Liver (tissue), 9 donors: Measurements from ENCODE around the gene PPP1R1A. TPM values are rescaled to one million over a fixed set of nuclear protein-coding genes. Genes with fewer than 3 reads are reported as not detected.

Source experiments
- DNase-seq: peaks from one replicate; pipeline ENCODE4 v3.0.0-alpha.2; 2017; ENCODE audit warnings: low spot score
- H3K27ac ChIP-seq, 2 donors: one replicate each; pipeline ENCODE4 v1.7.0; 2013; ENCODE audit warnings: inconsistent platforms in 2 of 2, low read length in 2 of 2, control low read depth in 1 of 2, low read depth in 1 of 2, mild to moderate bottlenecking in 1 of 2
- H3K27me3 ChIP-seq, 4 donors: one replicate each; pipeline versions ENCODE4 v1.6.1 to v1.7.0; 2013; ENCODE audit warnings: low read length in 3 of 4, inconsistent platforms in 1 of 4, mild to moderate bottlenecking in 1 of 4, moderate library complexity in 1 of 4; ENCODE audit not compliant: control insufficient read depth in 4 of 4, insufficient read depth in 4 of 4
- H3K36me3 ChIP-seq, 4 donors: one replicate each; pipeline versions ENCODE4 v1.6.1 to v1.7.0; 2013; ENCODE audit warnings: low read length in 3 of 4, mild to moderate bottlenecking in 3 of 4, low read depth in 1 of 4, moderate library complexity in 1 of 4; ENCODE audit not compliant: control insufficient read depth in 4 of 4, insufficient read depth in 3 of 4
- H3K4me1 ChIP-seq, 4 donors: one replicate each; pipeline versions ENCODE4 v1.6.1 to v1.7.0; 2013; ENCODE audit warnings: low read length in 3 of 4, mild to moderate bottlenecking in 3 of 4, moderate library complexity in 1 of 4; ENCODE audit not compliant: control insufficient read depth in 4 of 4, insufficient read depth in 4 of 4
- H3K4me3 ChIP-seq, 3 donors: one replicate each; pipeline versions ENCODE4 v1.6.1 to v1.7.0; 2013; ENCODE audit warnings: low read length in 3 of 3, control low read depth in 1 of 3, low read depth in 1 of 3, mild to moderate bottlenecking in 1 of 3
- H3K9ac ChIP-seq, 2 donors: one replicate each; pipeline ENCODE4 v1.7.0; 2013; ENCODE audit warnings: low read length in 2 of 2, mild to moderate bottlenecking in 2 of 2, moderate library complexity in 2 of 2, control low read depth in 1 of 2, low read depth in 1 of 2
- H3K9me3 ChIP-seq, 4 donors: one replicate each; pipeline versions ENCODE4 v1.6.1 to v1.7.0; 2013; ENCODE audit warnings: low read length in 3 of 4; ENCODE audit not compliant: control insufficient read depth in 4 of 4
- ATF3 ChIP-seq: IDR thresholded peaks from 2 replicates; pipeline ENCODE4 v1.6.1; 2016; ENCODE audit warnings: antibody characterized with exemption
- CTCF ChIP-seq: fragments of 150-350 bp; IDR thresholded peaks from 2 replicates; pipeline ENCODE4 v1.5.1; 2017; ENCODE audit warnings: improper control_type of control experiment, low read depth, low read length; ENCODE audit not compliant: missing input control
- EGR1 ChIP-seq, 2 donors: IDR thresholded peaks; 2 replicates each; pipeline ENCODE4 v1.6.1; 2016 to 2018; ENCODE audit warnings: antibody characterized with exemption in 2 of 2, low read depth in 2 of 2
- FOXA1 ChIP-seq: IDR thresholded peaks from 2 replicates; pipeline ENCODE4 v1.6.1; 2016; ENCODE audit warnings: antibody characterized with exemption
- FOXA2 ChIP-seq: IDR thresholded peaks from 2 replicates; pipeline ENCODE4 v1.6.1; 2016; ENCODE audit warnings: antibody characterized with exemption
- GABPA ChIP-seq, 2 donors: IDR thresholded peaks in 1 of 2; conservative IDR thresholded peaks in 1 of 2; 2 replicates each; pipeline ENCODE4 v1.6.1; 2016; ENCODE audit warnings: antibody characterized with exemption in 2 of 2, mild to moderate bottlenecking in 1 of 2, moderate library complexity in 1 of 2
- HNF4A ChIP-seq, 2 donors: conservative IDR thresholded peaks; 2 replicates each; pipeline ENCODE4 v1.6.1; 2016; ENCODE audit warnings: antibody characterized with exemption in 2 of 2, mild to moderate bottlenecking in 2 of 2
- JUND ChIP-seq, 2 donors: IDR thresholded peaks; 2 replicates each; pipeline ENCODE4 v1.6.1; 2016; ENCODE audit warnings: antibody characterized with exemption in 2 of 2
- MAX ChIP-seq: IDR thresholded peaks from 2 replicates; pipeline ENCODE4 v1.6.1; 2016; ENCODE audit warnings: antibody characterized with exemption
- NR2F2 ChIP-seq: IDR thresholded peaks from 2 replicates; pipeline ENCODE4 v1.6.1; 2016; ENCODE audit warnings: antibody characterized with exemption
- RAD21 ChIP-seq, 2 donors: IDR thresholded peaks; 2 replicates each; pipeline ENCODE4 v1.6.1; 2016; ENCODE audit warnings: antibody characterized with exemption in 2 of 2, mild to moderate bottlenecking in 2 of 2
- REST ChIP-seq: IDR thresholded peaks from 2 replicates; pipeline ENCODE4 v1.6.1; 2016; ENCODE audit warnings: antibody characterized with exemption, mild to moderate bottlenecking
- RXRA ChIP-seq, 2 donors: IDR thresholded peaks; 2 replicates each; pipeline ENCODE4 v1.6.1; 2017 to 2018; ENCODE audit warnings: antibody characterized with exemption in 2 of 2, mild to moderate bottlenecking in 1 of 2
- SP1 ChIP-seq: IDR thresholded peaks from 2 replicates; pipeline ENCODE4 v1.6.1; 2018; ENCODE audit warnings: antibody characterized with exemption, mild to moderate bottlenecking
- YY1 ChIP-seq: IDR thresholded peaks from 2 replicates; pipeline ENCODE4 v1.6.1; 2016; ENCODE audit warnings: antibody characterized with exemption, mild to moderate bottlenecking
- ZBTB33 ChIP-seq: IDR thresholded peaks from 2 replicates; pipeline ENCODE4 v1.6.1; 2016; ENCODE audit warnings: antibody characterized with exemption
- WGBS: extraction: QIAGEN DNeasy Blood & Tissue Kit; methylation state at CpG from one replicate; pipeline ENCODE4 v1.1.7; 2013; 5-methylcytosine and 5-hydroxymethylcytosine counted together
- polyA plus RNA-seq, 2 donors: library from polyadenylated mRNA; stranded (reverse) in 1 of 2; unstranded in 1 of 2; fragments of 200-250 nt in 1 of 2; fragments of >200 nt in 1 of 2; fragmentation: Nextera tagmentation in 1 of 2; extraction: Ambion mirVana in 1 of 2; gene quantifications; one replicate each; pipeline versions ENCODE4 v1.2.1 to v1.2.3, GENCODE V29; 2013 to 2015
- total RNA-seq, 2 donors: library from RNA; depleted of rRNA; stranded (reverse); fragments of >200 nt; gene quantifications; one replicate each; pipeline ENCODE4 v1.2.3, GENCODE V29; 2014
- donor health status: healthy.
- donor health status: healthy.
- donor health status: healthy.
- donor health status: healthy.
- donor health status: healthy.

Gene PPP1R1A
- total and polyA plus RNA-seq, 4 donors, result 8.1 to 182 (median 43.8) TPM

GRCh38 chr12:54608156-54608555, 19.7 kb upstream of the PPP1R1A start:
- TF ChIP-seq ZBTB33 (no peak), REST (no peak), HNF4A (conservative IDR thresholded peaks at IDR 0.05) (no peak), FOXA1 (no peak), ATF3 (no peak), CTCF (no peak), MAX (no peak), YY1 (no peak), EGR1 (IDR thresholded peaks at IDR 0.05; ENCODE audit: low read depth in 2 of 2) (no peak), RAD21 (IDR thresholded peaks at IDR 0.05) (no peak), NR2F2 (no peak), GABPA (IDR thresholded peaks at IDR 0.05 in 1 of 2, conservative IDR thresholded peaks at IDR 0.05 in 1 of 2) (no peak), SP1 (no peak), FOXA2 (no peak), RXRA (IDR thresholded peaks at IDR 0.05) (no peak), JUND (IDR thresholded peaks at IDR 0.05) (no peak)
- DNase-seq, result no peak
- Histone ChIP-seq H3K4me1 (no peaks in the 10 kb centered on the region), H3K4me3 (no peak overlapping the region), H3K27me3 (peaks cover 0 to 2% (median 0%) of the 10 kb centered on the region in 4 donors), H3K9ac (no peak overlapping the region), H3K27ac (no peak overlapping the region), H3K36me3 (no peaks in the 10 kb centered on the region), H3K9me3 (no peaks in the 10 kb centered on the region)
- WGBS, result 69% methylated on average over 6 of the region's 6 CpGs

GRCh38 chr12:54606556-54606955, 18.1 kb upstream of the PPP1R1A start:
- 69% methylated on average over 4 of the region's 4 CpGs for WGBS
- H3K4me1 ChIP-seq, result no peaks in the 10 kb centered on the region
- H3K27ac ChIP-seq, result no peak overlapping the region
- no peak overlapping the region for H3K4me3 ChIP-seq
- no peak overlapping the region for H3K9ac ChIP-seq
- H3K36me3 ChIP-seq, result no peaks in the 10 kb centered on the region
- no peak for DNase-seq
- peaks cover 0 to 2% (median 0%) of the 10 kb centered on the region in 4 donors for H3K27me3 ChIP-seq
- H3K9me3 ChIP-seq, result no peaks in the 10 kb centered on the region
- no peak for TF ChIP-seq REST
- no peak for TF ChIP-seq YY1
- no peak for TF ChIP-seq FOXA1
- no peak for TF ChIP-seq GABPA (IDR thresholded peaks at IDR 0.05 in 1 of 2, conservative IDR thresholded peaks at IDR 0.05 in 1 of 2)
- no peak for TF ChIP-seq FOXA2
- TF ChIP-seq RAD21 (IDR thresholded peaks at IDR 0.05), result no peak
- no peak for TF ChIP-seq SP1
- TF ChIP-seq NR2F2, result no peak
- no peak for TF ChIP-seq ATF3
- no peak for TF ChIP-seq EGR1 (IDR thresholded peaks at IDR 0.05; ENCODE audit: low read depth in 2 of 2)
- TF ChIP-seq HNF4A (conservative IDR thresholded peaks at IDR 0.05), result no peak
- no peak for TF ChIP-seq MAX
- no peak for TF ChIP-seq RXRA (IDR thresholded peaks at IDR 0.05)
- no peak for TF ChIP-seq JUND (IDR thresholded peaks at IDR 0.05)
- TF ChIP-seq CTCF, result no peak
